NCI-H460 (cell line): ENCODE measurements around the gene CD83. TPM values are rescaled to one million over a fixed set of nuclear protein-coding genes. Genes with fewer than 3 reads are reported as not detected.
A peak's percentile ranks its signal among the peaks of the same experiment; 100 is the strongest.
"Not testable (repeated sequence)": the region's sequence is repeated elsewhere in the genome, so short reads cannot be mapped to it uniquely, and the experiment has no call there.

Experiments used
- DNase-seq: peaks from one replicate; pipeline ENCODE4 v3.0.0-alpha.2; 2016; ENCODE audit warnings: low read depth; ENCODE audit errors: extremely low read depth
- polyA plus RNA-seq: library from polyadenylated mRNA; depleted of rRNA; stranded (reverse); fragments of >200 nt; gene quantifications from 2 replicates; pipeline ENCODE4 v1.2.3, GENCODE V29; 2014; cell fraction: nucleus; rRNA removed
- total RNA-seq: library from RNA; depleted of rRNA; stranded (reverse); fragments of >200 nt; shearing (Covaris generic); gene quantifications from 2 replicates; pipeline ENCODE4 v1.2.3, GENCODE V29; 2014; rRNA removed

Gene CD83
- total RNA-seq: 1.7 and 2.7 TPM in 2 replicates
- 1.4 and 1.6 TPM in 2 replicates for polyA plus RNA-seq

GRCh38 chr6:14117158-14118090 is at the start of gene CD83:
CD83 (plus strand) TSS chr6:14117772; CDS start chr6:14117812, 40 bp downstream.
- peak; percentile 9 for DNase-seq

DNA sequence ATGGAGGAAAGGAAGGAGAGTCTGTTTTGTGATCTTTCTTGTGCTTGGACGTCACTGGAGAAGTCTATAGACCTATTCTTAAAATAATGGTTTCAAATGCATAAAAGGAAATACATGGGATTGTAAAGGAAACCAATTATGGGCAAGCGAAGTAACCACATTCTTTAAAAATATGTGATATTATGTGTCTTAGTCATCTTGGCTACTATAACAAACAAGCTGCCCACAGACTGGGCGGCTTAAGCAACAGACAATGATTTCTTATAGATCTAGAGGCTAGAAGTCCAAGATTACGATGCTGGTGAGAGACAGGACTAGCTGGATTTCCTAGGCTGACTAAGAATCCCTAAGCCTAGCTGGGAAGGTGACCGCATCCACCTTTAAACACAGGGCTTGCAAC is 49.4 kb upstream of the CD83 start:
- no peak for DNase-seq

- no peak for DNase-seq
Observed at GRCh38 chr6:14068623-14069022, 48.9 kb upstream of the CD83 start.

DNA sequence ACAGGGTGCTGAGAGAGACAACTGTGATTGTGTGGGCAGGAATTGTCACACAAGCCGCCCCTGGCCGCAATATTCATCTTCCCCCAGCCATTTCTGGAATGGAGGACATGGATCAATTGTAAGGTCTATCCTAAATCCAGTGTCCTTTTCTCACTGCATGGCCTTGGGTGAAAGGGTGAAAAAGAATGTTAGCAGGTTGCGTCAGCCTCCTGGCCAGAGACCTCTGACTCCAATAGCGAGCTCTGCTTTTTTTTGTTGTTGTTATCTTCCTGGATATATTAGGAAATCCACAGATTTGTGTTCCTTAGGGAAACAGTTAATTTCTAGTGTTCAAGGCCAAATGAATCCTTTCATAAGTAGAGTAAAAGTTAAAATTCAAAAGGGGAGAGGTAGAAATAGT is 47.1 kb upstream of the CD83 start:
- no peak for DNase-seq

DNA sequence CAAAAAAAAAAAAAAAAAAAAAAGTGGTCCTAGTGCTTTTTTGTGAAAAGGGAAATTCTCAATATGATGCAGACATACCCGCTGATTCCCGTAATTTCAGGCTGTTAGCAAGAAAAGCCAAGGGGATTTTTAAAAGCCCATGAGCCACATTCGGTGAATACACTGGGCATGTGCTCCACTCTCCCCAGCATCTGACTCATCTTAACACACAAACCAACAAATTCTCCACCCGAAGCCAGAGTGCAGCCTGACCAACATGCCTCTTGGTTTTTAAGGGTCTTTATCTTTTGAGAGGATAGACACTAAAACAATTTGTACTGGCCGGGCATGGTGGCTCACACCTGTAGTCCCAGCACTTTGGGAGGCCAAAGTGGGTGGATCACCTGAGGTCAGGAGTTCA is 45.5 kb upstream of the CD83 start:
- DNase-seq: no peak

GRCh38 chr6:14073561-14074354 is 43.8 kb upstream of the CD83 start:
- DNase-seq: not testable (repeated sequence)

- DNase-seq: no peak
Observed at GRCh38 chr6:14074476-14075094, 43.0 kb upstream of the CD83 start.

GRCh38 chr6:14075095-14075503 is 42.5 kb upstream of the CD83 start:
- no peak for DNase-seq

DNA sequence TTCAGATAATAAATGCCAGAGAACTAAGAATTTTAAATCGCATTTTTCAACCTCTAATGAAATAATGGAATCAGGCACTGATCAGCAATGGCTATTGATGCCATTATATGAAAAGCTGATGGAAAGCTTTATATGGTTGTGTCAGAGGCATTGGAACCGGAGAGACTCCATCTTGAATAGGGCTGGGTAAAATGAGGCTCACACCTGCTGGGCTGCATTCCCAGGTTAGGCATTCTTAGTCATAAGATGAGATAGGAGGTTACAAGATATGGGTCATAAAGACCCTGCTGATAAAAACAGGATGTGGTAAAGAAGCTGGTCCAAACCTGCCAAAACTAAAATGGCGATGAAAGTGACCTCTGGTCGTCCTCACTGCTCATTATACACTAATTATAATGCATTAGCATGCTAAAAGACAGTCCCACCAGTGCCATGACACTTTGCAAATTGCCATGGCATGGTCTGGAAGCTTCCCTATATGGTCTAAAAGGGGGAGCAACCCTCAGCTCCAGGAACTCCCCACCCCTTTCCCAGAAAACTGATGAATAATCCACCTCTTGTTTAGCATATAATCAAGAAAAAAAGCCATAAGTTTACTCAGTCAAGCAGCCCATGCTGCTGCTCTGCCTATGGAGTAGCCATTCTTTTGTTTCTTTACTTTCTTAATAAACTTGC is 40.2 kb upstream of the CD83 start:
- DNase-seq: no peak

DNA sequence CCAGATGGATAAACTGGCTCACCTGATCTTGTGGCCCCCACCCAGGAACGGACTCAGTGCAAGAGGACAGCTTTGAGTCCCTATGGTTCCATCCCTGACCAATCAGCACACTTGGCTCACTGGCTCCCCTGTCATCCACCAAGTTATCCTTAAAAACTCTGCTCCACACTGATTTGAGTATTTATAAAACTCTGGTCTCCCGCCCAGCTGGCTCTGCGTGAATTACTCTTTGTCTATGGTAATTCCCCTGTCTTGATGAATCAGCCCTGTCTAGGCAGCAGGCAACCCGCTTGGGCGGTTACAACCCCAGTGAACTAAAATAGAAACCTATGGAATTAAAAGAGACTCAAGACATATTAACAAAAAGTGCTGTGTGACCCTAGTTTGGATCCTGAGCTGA is 38.1 kb upstream of the CD83 start:
- DNase-seq: no peak

DNA sequence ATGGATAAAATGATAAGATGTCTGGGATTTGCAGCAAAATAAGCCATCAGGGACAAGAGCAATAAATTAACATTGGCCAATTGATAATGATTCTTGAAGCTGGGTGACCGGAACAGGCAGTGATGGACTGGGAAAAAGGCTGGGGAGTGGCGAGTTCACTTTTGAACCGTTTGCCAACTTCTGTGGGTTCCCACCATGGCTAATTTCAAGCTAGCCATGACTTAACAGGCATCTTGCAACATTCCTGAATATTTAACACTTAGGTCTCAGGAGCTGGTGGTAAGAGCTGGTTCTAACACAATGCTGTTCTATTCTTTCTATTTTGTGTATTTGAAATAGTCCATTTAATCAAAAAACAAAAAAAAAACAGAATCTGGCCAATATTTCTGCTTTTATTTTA is 37.6 kb upstream of the CD83 start:
- DNase-seq: no peak

DNA sequence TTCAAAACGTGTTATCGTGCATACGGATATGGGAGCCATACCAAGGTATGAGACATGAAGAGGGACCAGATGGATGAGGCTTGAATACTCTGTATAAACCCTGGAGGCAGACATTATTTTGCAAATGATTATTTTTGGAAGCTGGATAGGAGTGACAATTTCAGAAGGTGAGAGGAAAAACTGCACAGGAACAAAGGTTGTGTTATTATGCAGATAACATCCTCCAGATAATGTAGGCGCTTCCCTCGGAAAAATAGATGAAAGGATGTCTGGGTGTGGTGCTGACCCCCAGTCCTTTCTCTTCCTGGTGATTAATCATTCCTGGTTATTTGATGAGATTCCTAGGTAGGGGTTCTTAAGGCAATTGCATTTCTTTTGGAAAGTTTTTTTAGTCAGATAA is 36.4 kb upstream of the CD83 start:
- no peak for DNase-seq

GRCh38 chr6:14082771-14083170 is 34.8 kb upstream of the CD83 start:
- DNase-seq: no peak

- DNase-seq: no peak
Observed at GRCh38 chr6:14083262-14083661, 34.3 kb upstream of the CD83 start.

- no peak for DNase-seq
Observed at GRCh38 chr6:14083751-14084150, 33.8 kb upstream of the CD83 start.

- no peak for DNase-seq
Observed at GRCh38 chr6:14084388-14084787, 33.2 kb upstream of the CD83 start.

- DNase-seq: no peak
Observed at GRCh38 chr6:14085176-14085787, 32.3 kb upstream of the CD83 start.

- DNase-seq: no peak
Observed at GRCh38 chr6:14086701-14087100, 30.9 kb upstream of the CD83 start.

- DNase-seq: no peak
Observed at GRCh38 chr6:14088600-14089192, 28.9 kb upstream of the CD83 start.

- no peak for DNase-seq
Observed at GRCh38 chr6:14089224-14089623, 28.3 kb upstream of the CD83 start.
